Measurements from ENCODE around the gene ST6GAL1.

- TF ChIP-seq, protein P1, sequence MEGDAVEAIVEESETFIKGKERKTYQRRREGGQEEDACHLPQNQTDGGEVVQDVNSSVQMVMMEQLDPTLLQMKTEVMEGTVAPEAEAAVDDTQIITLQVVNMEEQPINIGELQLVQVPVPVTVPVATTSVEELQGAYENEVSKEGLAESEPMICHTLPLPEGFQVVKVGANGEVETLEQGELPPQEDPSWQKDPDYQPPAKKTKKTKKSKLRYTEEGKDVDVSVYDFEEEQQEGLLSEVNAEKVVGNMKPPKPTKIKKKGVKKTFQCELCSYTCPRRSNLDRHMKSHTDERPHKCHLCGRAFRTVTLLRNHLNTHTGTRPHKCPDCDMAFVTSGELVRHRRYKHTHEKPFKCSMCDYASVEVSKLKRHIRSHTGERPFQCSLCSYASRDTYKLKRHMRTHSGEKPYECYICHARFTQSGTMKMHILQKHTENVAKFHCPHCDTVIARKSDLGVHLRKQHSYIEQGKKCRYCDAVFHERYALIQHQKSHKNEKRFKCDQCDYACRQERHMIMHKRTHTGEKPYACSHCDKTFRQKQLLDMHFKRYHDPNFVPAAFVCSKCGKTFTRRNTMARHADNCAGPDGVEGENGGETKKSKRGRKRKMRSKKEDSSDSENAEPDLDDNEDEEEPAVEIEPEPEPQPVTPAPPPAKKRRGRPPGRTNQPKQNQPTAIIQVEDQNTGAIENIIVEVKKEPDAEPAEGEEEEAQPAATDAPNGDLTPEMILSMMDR (IDR thresholded peaks at IDR 0.05): no peak
- TF ChIP-seq POLR2A (IDR thresholded peaks at IDR 0.05): no peak
These were observed 7.1 kb upstream of the ST6GAL1 start for GRCh38 chr3:186923241-186923640.

Data from heart left ventricle (tissue), 13 donors.